CD4-positive, alpha-beta T cell treated with Interleukin-1 beta for 1 hour (primary cell): ENCODE measurements around the gene USP12.
"Not testable (repeated sequence)": the region's sequence is repeated elsewhere in the genome, so short reads cannot be mapped to it uniquely, and the experiment has no call there.

Experiments
- DNase-seq, 2 donors: peaks; one replicate each; pipeline ENCODE4 v3.0.0-alpha.2; 2020 to 2022

USP12 gene, protein sequence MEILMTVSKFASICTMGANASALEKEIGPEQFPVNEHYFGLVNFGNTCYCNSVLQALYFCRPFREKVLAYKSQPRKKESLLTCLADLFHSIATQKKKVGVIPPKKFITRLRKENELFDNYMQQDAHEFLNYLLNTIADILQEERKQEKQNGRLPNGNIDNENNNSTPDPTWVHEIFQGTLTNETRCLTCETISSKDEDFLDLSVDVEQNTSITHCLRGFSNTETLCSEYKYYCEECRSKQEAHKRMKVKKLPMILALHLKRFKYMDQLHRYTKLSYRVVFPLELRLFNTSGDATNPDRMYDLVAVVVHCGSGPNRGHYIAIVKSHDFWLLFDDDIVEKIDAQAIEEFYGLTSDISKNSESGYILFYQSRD

GRCh38 chr13:27171244-27171826, at the start of gene USP12:
TSS of gene USP12 (minus strand) at chr13:27171811. CDS start at chr13:27171639, 172 bp downstream.
- peak; percentile 39 to 43 for DNase-seq

- DNase-seq, result no peak
These were observed 48.0 kb upstream of the USP12 start for GRCh38 chr13:27219611-27220010.

GRCh38 chr13:27218861-27219260, 47.2 kb upstream of the USP12 start:
- DNase-seq, result not testable (repeated sequence)

DNA sequence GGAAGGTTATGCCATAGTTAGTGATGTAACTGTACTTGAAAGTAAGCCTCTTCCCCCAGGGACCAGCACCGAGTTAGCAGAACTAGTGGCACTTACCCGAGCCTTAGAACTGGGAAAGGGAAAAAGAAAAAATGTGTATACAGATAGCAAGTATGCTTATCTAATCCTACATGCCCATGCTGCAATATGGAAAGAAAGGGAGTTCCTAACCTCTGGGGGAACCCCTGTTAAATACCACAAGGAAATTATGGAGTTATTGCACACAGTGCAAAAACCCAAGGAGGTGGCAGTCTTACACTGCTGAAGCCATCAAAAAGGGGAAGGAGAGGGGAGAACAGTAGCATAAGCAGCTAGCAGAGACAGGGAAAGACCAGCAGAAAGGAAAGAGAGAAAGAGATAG, 46.2 kb upstream of the USP12 start:
- not testable (repeated sequence) for DNase-seq

DNA sequence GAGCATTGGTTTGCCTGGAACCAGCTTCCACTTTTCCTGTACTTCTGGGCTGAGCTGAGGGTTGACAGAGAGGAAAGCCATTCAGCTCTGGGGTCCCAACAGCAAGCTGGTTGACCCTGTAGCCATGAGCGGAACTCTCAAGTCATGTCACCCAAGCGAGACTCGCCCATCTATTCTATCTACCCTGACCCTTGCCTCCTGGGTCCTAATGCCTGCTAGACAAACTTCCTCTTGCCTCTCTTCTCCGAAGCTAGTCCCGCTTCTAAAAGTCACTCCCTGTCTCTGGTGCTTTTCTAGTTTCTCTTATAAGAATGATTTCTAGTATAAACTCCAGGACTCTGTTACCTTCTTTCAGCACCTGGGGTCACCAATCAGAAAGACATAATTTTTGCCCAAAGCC, 41.8 kb upstream of the USP12 start:
- DNase-seq, result not testable (repeated sequence)

DNA sequence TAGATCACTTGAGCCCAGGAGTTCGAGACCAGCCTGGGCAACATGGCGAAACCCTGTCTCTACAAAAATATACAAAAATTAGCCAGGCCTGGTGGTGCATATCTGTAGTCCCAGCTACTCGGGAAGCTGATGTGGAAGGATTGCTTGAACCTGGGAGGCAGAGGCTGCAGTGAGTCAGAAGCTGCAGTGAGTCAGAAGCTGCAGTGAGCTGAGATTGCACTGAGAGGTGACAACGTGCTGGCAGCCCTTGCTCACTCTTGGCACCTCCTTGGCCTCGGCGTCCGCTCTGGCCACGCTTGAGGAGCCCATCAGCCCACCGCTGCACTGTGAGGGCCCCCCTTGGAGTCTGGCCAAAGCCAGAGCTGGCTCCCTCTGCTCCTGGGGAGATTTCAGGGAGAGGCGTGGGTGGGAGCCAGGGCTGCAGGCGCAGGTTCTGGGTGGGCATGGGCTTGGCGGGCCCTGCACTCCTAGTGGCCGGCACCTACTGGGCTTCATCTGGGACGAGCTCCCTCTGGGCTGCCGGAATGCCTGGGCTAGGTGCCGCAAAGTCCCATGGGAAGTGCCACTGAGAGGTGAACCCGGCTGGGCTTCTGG, 40.3 kb upstream of the USP12 start:
- no peak for DNase-seq

- no peak for DNase-seq
These were observed 39.7 kb upstream of the USP12 start for GRCh38 chr13:27211271-27211670.

- DNase-seq, result no peak
These were observed 36.9 kb upstream of the USP12 start for GRCh38 chr13:27208514-27208913.

DNA sequence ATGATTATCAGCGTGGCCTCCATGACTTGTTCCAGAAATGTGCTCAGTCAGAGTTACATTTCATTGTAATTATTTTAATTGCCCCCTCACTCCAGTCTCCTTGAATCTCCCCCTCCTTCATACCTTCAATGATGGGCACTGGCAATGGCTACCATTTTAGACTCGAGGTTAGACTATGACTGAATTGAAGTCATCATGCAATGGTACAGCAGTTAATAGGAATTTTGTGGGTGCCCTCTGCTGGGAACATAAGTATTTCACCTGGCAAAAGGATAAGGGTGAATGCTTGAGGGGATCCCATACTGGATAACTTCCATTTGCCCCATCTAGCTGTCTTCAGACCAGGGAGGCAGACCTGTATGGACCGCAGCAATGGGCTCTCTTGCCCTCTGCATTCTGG, 32.2 kb upstream of the USP12 start:
- peak in 1 of 2 donors; percentile 19 for DNase-seq

DNA sequence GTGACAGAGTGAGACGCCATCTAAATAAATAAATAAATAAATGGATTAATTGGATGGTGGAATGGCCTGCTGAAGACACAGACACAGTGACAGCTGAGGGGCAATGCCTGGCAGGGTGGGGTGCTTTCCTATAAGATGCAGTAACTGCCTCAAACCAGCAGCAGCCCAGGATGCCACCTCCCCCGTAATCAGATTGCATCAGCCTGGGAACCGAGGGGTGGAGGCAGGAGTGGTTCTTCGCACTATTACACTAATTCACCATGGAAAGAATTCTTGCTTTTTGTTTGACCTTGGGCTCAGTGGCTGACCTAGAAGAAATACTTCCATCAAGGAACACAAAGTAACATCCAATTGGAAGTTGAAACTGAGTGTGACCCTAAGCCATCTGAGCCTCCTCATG, 31.6 kb upstream of the USP12 start:
- DNase-seq, result no peak

GRCh38 chr13:27201661-27202060, 30.1 kb upstream of the USP12 start:
- DNase-seq, result no peak

GRCh38 chr13:27200413-27201070, 28.9 kb upstream of the USP12 start:
- DNase-seq, result no peak

DNA sequence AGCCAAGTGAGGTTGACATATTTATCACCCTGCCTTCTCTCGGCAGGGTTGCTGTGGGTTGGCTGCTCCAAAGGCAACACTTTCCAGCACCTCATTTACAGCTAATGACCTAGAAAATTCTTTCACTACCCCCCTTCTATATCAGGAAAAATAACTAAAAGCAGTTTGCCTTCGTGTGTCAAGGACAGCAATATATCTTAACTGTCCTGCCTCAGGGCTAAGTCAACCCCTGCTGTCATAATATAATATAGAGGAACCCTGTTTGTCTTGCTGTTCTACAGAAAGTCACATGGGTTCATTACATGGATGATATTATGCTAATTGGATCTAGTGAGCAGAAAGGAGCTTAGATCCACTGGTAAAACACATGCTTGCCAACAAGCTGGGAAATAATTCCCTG, 28.1 kb upstream of the USP12 start:
- no peak for DNase-seq

DNA sequence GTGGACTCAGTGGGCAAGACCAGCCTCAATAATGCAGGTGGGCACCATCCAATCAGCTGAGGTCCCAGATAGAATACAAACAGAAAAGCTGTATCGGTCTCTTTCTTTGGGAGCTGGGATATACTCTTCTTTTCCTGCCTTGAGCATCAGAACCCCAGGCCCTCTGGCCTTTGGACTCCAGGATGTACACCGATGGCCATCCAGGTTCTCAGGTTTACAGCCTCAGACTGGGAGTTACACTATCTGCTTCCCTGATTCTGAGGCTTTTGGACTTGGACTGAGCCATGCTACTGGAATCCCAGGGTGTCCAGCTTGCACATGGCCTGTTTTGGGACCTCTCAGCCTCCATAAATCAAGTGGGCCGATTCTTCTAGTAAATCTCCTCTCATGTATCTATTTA, 27.6 kb upstream of the USP12 start:
- DNase-seq, result no peak

GRCh38 chr13:27194895-27195764, 23.5 kb upstream of the USP12 start:
- no peak for DNase-seq

GRCh38 chr13:27194209-27194608, 22.6 kb upstream of the USP12 start:
- no peak for DNase-seq

DNA sequence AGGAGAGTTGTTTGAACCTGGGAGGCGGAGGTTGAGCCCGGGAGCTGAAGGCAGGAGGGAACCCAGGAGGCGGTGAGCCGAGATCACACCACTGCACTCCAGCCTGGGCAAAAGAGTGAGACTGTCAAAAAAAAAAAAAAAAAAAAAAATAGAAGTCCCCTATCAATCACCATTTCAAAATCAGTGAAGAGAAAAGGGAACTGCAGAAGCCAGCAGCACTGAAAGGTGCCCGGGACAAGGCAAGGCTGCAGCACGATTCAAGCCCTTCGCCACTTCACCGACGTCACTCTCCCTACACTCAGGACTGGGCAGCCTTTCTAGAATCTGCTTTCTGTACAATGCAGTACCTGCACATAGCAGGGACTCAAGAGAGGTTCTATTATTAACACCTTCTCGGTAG, 21.9 kb upstream of the USP12 start:
- DNase-seq, result no peak

GRCh38 chr13:27192973-27193372, 21.4 kb upstream of the USP12 start:
- no peak for DNase-seq

GRCh38 chr13:27192367-27192766, 20.8 kb upstream of the USP12 start:
- DNase-seq, result not testable (repeated sequence)

DNA sequence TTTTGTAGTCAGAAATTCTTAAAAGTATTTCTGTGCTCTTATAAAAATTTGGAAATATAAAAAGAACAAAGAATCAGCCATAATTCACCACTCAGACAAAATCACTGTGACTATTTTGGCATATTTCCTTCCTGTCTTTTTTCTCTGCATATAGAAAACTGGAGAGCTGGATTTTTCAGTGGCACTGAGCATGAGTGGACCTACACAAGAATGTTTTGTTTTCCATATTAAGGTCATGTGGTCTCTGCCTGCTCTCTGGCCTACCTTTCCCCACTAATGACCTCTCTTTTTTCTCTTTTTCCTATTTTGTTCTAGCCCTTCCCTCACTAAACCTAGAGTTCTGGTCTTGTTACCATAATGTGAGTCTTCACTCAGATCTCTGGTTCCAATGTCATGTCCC, 17.6 kb upstream of the USP12 start:
- DNase-seq, result no peak

DNA sequence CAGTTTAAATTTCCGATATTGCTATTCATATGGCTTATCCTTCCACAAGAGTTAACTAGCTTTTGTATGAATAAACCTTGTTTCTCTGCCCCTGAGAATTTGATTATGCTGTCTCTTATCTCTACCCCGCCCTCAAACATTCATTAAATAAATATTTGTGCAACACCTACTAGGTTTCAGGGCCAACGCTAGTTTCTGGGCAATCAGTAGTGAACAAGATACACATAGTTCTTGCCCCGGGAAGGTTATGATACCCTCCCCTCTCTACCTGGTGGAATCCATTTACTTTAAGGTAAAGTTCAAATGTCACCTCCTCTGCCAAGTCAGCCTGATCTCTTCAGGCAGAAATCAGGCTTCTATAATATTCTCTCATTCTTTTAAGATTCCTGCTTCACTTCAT, 16.6 kb upstream of the USP12 start:
- no peak for DNase-seq

DNA sequence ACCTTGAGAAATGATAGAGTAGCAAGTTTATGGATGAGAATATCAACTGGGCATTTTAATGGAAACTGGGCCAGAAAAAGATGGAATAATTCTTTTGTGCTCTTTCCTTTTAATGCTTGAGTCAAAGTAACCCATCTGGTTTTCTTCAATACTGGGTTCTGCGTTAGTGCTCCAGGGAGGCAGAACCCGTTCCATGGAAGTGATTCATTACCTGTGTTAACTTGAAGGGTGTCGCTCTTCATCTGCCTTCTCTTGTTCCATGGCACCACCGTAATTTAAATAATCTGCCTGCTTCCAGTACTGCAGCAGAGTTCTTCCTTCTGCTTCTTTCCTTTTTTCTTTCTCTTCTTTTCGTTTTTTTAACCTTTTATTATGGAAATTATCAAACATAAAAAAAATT, 14.7 kb upstream of the USP12 start:
- no peak for DNase-seq
